ENCODE data around the gene NQO2.

The NQO2 gene

GRCh38 chr6:3014675-3015066 lies 15.0 kb downstream of the NQO2 start:
- Histone ChIP-seq H3K4me1 (no peaks in the 10 kb centered on the region), H3K9me3 (no peaks in the 10 kb centered on the region), H3K27ac (no peak overlapping the region), H3K36me3 (peaks cover 60 to 86% (median 74%) of the 10 kb centered on the region in 3 donors), H3K27me3 (no peaks in the 10 kb centered on the region), H3K4me3 (no peak overlapping the region)
- DNase-seq: no peak
- TF ChIP-seq, protein P1, sequence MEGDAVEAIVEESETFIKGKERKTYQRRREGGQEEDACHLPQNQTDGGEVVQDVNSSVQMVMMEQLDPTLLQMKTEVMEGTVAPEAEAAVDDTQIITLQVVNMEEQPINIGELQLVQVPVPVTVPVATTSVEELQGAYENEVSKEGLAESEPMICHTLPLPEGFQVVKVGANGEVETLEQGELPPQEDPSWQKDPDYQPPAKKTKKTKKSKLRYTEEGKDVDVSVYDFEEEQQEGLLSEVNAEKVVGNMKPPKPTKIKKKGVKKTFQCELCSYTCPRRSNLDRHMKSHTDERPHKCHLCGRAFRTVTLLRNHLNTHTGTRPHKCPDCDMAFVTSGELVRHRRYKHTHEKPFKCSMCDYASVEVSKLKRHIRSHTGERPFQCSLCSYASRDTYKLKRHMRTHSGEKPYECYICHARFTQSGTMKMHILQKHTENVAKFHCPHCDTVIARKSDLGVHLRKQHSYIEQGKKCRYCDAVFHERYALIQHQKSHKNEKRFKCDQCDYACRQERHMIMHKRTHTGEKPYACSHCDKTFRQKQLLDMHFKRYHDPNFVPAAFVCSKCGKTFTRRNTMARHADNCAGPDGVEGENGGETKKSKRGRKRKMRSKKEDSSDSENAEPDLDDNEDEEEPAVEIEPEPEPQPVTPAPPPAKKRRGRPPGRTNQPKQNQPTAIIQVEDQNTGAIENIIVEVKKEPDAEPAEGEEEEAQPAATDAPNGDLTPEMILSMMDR (IDR thresholded peaks at IDR 0.05): no peak
- intact Hi-C loops (cut with DNase I; ENCODE audit: low total_unique reads): no loop called here

- Histone ChIP-seq H3K36me3 (peaks cover 55 to 86% (median 74%) of the 10 kb centered on the region in 3 donors), H3K9me3 (no peaks in the 10 kb centered on the region), H3K27me3 (no peaks in the 10 kb centered on the region), H3K27ac (no peak overlapping the region), H3K4me3 (no peak overlapping the region), H3K4me1 (no peaks in the 10 kb centered on the region)
- intact Hi-C loops (cut with DNase I; ENCODE audit: low total_unique reads): no loop called here
- TF ChIP-seq, protein P1 (IDR thresholded peaks at IDR 0.05): no peak
- DNase-seq: no peak
Measured at GRCh38 chr6:3015144-3015543, 15.4 kb downstream of the NQO2 start.

- Histone ChIP-seq H3K4me1 (no peaks in the 10 kb centered on the region), H3K36me3 (peaks cover 40 to 78% (median 68%) of the 10 kb centered on the region in 3 donors), H3K27me3 (no peaks in the 10 kb centered on the region), H3K27ac (no peak overlapping the region), H3K4me3 (no peak overlapping the region), H3K9me3 (no peaks in the 10 kb centered on the region)
- intact Hi-C loops (cut with DNase I; ENCODE audit: low total_unique reads): no loop called here
- DNase-seq: no peak
- TF ChIP-seq, protein P1 (IDR thresholded peaks at IDR 0.05): no peak
Measured at GRCh38 chr6:3016473-3017280, 17.0 kb downstream of the NQO2 start.

DNA sequence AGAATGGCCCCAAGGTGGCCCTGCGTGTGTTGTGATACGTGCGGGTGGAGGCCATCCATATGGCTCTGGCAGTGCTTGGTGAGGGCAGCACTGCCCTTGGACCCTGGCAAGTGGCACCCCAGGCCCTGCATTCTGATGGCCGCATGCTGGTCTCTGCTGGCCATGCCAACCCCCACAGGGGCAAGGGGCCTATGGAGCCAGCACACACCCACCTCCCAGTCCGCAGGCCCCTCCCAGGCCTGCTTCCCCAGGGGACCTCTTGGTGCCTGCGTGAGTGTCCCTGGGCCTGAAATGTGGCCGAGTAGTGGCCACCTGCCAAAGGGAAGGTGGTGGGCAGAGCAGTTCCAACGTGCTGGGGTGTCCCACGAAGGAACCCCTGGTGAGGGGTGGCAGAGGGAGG lies 17.6 kb downstream of the NQO2 start:
- intact Hi-C loops (cut with DNase I; ENCODE audit: low total_unique reads): no loop called here
- Histone ChIP-seq H3K9me3 (no peaks in the 10 kb centered on the region), H3K27me3 (no peaks in the 10 kb centered on the region), H3K4me3 (no peak overlapping the region), H3K27ac (no peak overlapping the region), H3K4me1 (peaks cover 0 to 3% (median 1%) of the 10 kb centered on the region in 4 donors), H3K36me3 (peaks cover 33 to 72% (median 61%) of the 10 kb centered on the region in 3 donors)
- DNase-seq: no peak
- TF ChIP-seq, protein P1 (IDR thresholded peaks at IDR 0.05): no peak

GRCh38 chr6:3019065-3019464 lies 19.4 kb downstream of the NQO2 start:
- peaks cover under 1 to 19% (median 7%) of the 10 kb centered on the region in 4 donors for H3K4me1 ChIP-seq
- no peaks in the 10 kb centered on the region for H3K9me3 ChIP-seq
- peaks cover 30 to 58% (median 47%) of the 10 kb centered on the region in 3 donors for H3K36me3 ChIP-seq
- TF ChIP-seq, protein P1 (IDR thresholded peaks at IDR 0.05): no peak
- no peaks in the 10 kb centered on the region for H3K27me3 ChIP-seq
- no peak for DNase-seq
- intact Hi-C loops (cut with DNase I; ENCODE audit: low total_unique reads): no loop called here
- no peak overlapping the region for H3K4me3 ChIP-seq
- no peak overlapping the region for H3K27ac ChIP-seq

Data from tibial artery (tissue), 4 donors.